Central memory CD8-positive, alpha-beta T cell (primary cell): ENCODE data around the gene USP6NL.

Experiments
- ATAC-seq: fragments of 150-1000 bp; cut with Tn5 transposase; replicated peaks from 2 replicates; pipeline ENCODE4 v1.10.0; 2022; ENCODE audit warnings: mild to moderate bottlenecking, moderate FRiP score, moderate number of reproducible peaks; ENCODE audit not compliant: poor library complexity, severe bottlenecking; ENCODE audit errors: extremely low read depth
- DNase-seq, 2 donors: peaks; one replicate each; pipeline ENCODE4 v3.0.0; 2021; ENCODE audit warnings: low spot score in 2 of 2
- H3K27ac Mint-ChIP-seq: one replicate; pipeline ENCODE4 v1.8.0; 2022; ENCODE audit warnings: low read depth, mild to moderate bottlenecking, moderate library complexity, mixed read lengths
- H3K27me3 Mint-ChIP-seq: one replicate; pipeline ENCODE4 v1.8.0; 2022; ENCODE audit warnings: mixed read lengths
- H3K36me3 Mint-ChIP-seq: one replicate; pipeline ENCODE4 v1.8.0; 2022; ENCODE audit warnings: mild to moderate bottlenecking, moderate library complexity, mixed read lengths; ENCODE audit not compliant: insufficient read depth
- H3K4me1 Mint-ChIP-seq: one replicate; pipeline ENCODE4 v1.8.0; 2022; ENCODE audit warnings: mixed read lengths
- H3K4me3 Mint-ChIP-seq: one replicate; pipeline ENCODE4 v1.8.0; 2022; ENCODE audit warnings: mild to moderate bottlenecking, moderate library complexity, mixed read lengths
- H3K9me3 Mint-ChIP-seq: one replicate; pipeline ENCODE4 v1.8.0; 2022; ENCODE audit warnings: mixed read lengths

Gene USP6NL

DNA sequence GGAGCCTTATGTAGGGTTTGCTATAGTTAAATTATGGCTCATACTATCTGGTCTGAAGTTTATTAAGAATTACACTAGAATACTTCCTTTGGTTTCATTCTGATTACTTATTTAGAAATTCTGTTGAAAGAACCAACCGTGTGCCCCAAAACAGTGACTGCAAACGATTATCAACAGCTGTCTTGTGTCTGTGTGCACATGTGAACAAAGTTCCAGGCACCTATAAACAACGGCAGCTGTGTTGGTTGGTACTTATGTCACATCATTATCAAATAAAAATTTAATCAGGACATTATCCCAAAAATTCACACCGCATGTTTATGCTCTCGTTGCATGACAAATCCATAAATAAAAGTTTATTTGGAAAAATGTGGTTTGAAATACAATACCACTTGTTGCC, 80.6 kb downstream of the USP6NL start:
- Mint-ChIP-seq H3K4me1 (peaks cover 20% of the 10 kb centered on the region), H3K4me3 (no peak overlapping the region), H3K9me3 (no peaks in the 10 kb centered on the region), H3K27me3 (peaks cover 11% of the 10 kb centered on the region), H3K27ac (no peak overlapping the region), H3K36me3 (peaks cover under 1% of the 10 kb centered on the region)
- DNase-seq, result no peak
- ATAC-seq, result no peak

- ATAC-seq (no peak), DNase-seq (no peak)
- no peaks in the 10 kb centered on the region for H3K9me3 Mint-ChIP-seq
- no peak overlapping the region for H3K4me3 Mint-ChIP-seq
- H3K27me3 Mint-ChIP-seq, result peaks cover 6% of the 10 kb centered on the region
- H3K36me3 Mint-ChIP-seq, result peaks cover 3% of the 10 kb centered on the region
- H3K4me1 Mint-ChIP-seq, result peaks cover 20% of the 10 kb centered on the region
- no peak overlapping the region for H3K27ac Mint-ChIP-seq
Observed at GRCh38 chr10:11529276-11529903, 82.1 kb downstream of the USP6NL start.

- no peaks in the 10 kb centered on the region for H3K9me3 Mint-ChIP-seq
- peak overlapping the region; percentile 1 for H3K27ac Mint-ChIP-seq
- peaks cover 17% of the 10 kb centered on the region for H3K4me1 Mint-ChIP-seq
- no peak for DNase-seq
- H3K27me3 Mint-ChIP-seq, result no peaks in the 10 kb centered on the region
- peaks cover 5% of the 10 kb centered on the region for H3K36me3 Mint-ChIP-seq
- H3K4me3 Mint-ChIP-seq, result peak overlapping the region; percentile 58
- no peak for ATAC-seq
Observed at GRCh38 chr10:11528286-11528685, 83.2 kb downstream of the USP6NL start.

GRCh38 chr10:11527691-11528255, 83.7 kb downstream of the USP6NL start:
- H3K4me1 Mint-ChIP-seq, result peaks cover 12% of the 10 kb centered on the region
- peak overlapping the region; percentile 1 for H3K27ac Mint-ChIP-seq
- no peak for ATAC-seq
- H3K27me3 Mint-ChIP-seq, result no peaks in the 10 kb centered on the region
- H3K9me3 Mint-ChIP-seq, result no peaks in the 10 kb centered on the region
- peaks cover 5% of the 10 kb centered on the region for H3K36me3 Mint-ChIP-seq
- DNase-seq, result no peak
- H3K4me3 Mint-ChIP-seq, result peak overlapping the region; percentile 58

DNA sequence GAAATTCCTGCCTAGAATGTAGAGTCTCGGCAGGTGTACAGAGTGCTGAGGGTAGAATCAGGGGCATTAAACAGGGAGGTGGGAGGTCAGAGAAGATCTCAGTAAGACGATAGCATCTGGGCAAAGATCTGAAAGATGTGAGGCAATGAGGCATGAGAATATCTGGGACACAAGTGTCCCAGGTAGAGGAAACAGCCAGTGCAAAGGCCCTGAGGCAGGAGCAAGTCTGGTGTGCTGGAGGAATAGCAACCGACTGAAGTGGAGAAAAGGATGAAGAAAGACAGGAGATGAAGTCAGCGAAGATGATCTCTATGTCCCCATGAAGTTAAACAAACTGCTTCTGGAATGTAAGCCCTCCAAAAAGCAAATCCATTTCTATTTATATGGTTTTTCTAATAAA, 84.4 kb downstream of the USP6NL start:
- H3K27ac Mint-ChIP-seq, result peak overlapping the region; percentile 1
- no peak overlapping the region for H3K4me3 Mint-ChIP-seq
- no peaks in the 10 kb centered on the region for H3K9me3 Mint-ChIP-seq
- DNase-seq, result no peak
- peaks cover 11% of the 10 kb centered on the region for H3K4me1 Mint-ChIP-seq
- ATAC-seq, result no peak
- no peaks in the 10 kb centered on the region for H3K27me3 Mint-ChIP-seq
- peaks cover 5% of the 10 kb centered on the region for H3K36me3 Mint-ChIP-seq

DNA sequence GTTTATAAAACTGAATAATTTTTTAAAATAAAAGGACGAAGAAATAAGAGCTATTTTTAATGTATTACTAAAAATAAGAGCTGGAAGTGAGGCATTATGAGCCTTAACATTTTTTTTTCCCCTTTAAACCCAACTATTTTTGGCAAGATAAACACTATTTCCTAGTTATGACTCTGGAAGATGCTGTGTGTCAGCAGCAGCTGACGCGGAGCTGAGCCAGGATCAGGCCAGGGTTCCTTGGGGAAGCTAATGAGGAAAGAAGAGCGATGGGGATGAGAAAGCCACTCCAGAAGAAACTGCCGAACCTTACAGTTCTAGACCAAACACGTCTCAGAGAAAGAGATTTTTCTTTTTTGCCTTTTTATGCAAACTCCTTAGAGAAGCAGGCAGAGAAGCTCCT, 85.9 kb downstream of the USP6NL start:
- ATAC-seq (no peak), DNase-seq (no peak)
- Mint-ChIP-seq H3K4me3 (no peak overlapping the region), H3K9me3 (no peaks in the 10 kb centered on the region), H3K36me3 (peaks cover 5% of the 10 kb centered on the region), H3K4me1 (peaks cover 11% of the 10 kb centered on the region), H3K27ac (no peak overlapping the region), H3K27me3 (no peaks in the 10 kb centered on the region)

GRCh38 chr10:11522821-11523245, 88.6 kb downstream of the USP6NL start:
- Mint-ChIP-seq H3K9me3 (no peaks in the 10 kb centered on the region), H3K4me1 (peaks cover 1% of the 10 kb centered on the region), H3K36me3 (peaks cover 7% of the 10 kb centered on the region), H3K4me3 (no peak overlapping the region), H3K27ac (no peak overlapping the region), H3K27me3 (no peaks in the 10 kb centered on the region)
- DNase-seq (no peak), ATAC-seq (no peak)

GRCh38 chr10:11521860-11522259, 89.6 kb downstream of the USP6NL start:
- no peak for ATAC-seq
- Mint-ChIP-seq H3K27me3 (no peaks in the 10 kb centered on the region), H3K9me3 (no peaks in the 10 kb centered on the region), H3K4me1 (no peaks in the 10 kb centered on the region), H3K36me3 (peaks cover 7% of the 10 kb centered on the region), H3K4me3 (no peak overlapping the region), H3K27ac (no peak overlapping the region)
- no peak for DNase-seq

DNA sequence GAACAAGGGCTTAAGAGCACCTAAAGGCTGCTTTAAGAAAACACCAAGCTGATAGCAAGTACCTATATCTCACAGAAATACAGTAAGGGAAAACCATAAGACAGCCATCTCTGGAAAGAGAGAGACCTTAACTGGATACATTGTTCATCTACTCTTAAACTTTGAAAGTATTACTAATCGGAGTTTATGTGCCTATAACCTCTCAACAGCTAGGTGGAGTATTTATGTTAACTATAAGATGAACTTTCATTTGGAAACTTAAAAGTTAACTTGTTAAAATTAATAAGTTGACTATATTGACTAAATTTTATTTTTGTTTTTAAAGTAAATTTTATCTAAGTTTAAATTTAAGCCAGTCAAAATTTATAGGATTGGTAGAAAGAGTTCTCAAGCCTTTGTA, 90.6 kb downstream of the USP6NL start:
- H3K9me3 Mint-ChIP-seq, result no peaks in the 10 kb centered on the region
- DNase-seq (no peak), ATAC-seq (no peak)
- no peak overlapping the region for H3K4me3 Mint-ChIP-seq
- no peak overlapping the region for H3K27ac Mint-ChIP-seq
- no peaks in the 10 kb centered on the region for H3K4me1 Mint-ChIP-seq
- H3K27me3 Mint-ChIP-seq, result no peaks in the 10 kb centered on the region
- peaks cover 7% of the 10 kb centered on the region for H3K36me3 Mint-ChIP-seq

DNA sequence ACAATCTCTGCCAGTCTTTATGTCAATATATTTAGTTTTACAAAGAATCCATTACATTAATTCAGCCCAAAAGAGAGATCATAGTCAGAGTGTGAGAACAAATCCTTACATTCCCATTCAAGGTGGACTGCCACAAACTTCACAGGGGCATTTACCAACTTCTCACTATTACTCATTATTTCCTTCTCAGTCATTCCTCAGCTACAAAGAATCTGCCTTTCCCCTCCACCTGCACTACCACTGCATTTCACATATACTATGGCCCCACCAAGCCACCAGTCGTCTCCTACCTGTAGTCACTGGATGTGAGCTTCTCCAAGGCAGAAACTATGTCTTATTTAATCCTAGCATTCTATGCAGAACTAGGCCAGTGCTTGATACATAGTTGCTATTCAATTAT, 94.3 kb downstream of the USP6NL start:
- H3K9me3 Mint-ChIP-seq, result no peaks in the 10 kb centered on the region
- no peak for DNase-seq
- no peak overlapping the region for H3K27ac Mint-ChIP-seq
- ATAC-seq, result no peak
- peaks cover 2% of the 10 kb centered on the region for H3K36me3 Mint-ChIP-seq
- no peak overlapping the region for H3K4me3 Mint-ChIP-seq
- no peaks in the 10 kb centered on the region for H3K4me1 Mint-ChIP-seq
- peaks cover 6% of the 10 kb centered on the region for H3K27me3 Mint-ChIP-seq

DNA sequence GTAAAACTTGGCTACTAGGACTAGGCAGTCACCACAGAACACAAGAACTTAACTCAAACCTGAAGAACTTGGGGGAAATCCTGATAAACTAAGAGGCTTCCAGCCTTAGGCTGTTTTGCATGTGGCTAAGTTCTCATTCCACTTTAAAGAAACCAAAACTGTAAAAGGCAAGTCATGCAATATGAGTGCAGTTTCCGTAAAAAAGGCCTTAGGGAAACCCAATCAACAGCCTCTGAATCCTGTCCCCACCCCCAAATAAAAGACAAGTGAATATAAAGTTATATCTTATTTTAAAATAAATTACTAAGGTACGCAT, 95.1 kb downstream of the USP6NL start:
- DNase-seq (no peak), ATAC-seq (no peak)
- peaks cover 2% of the 10 kb centered on the region for H3K36me3 Mint-ChIP-seq
- H3K4me1 Mint-ChIP-seq, result no peaks in the 10 kb centered on the region
- H3K27me3 Mint-ChIP-seq, result peaks cover 6% of the 10 kb centered on the region
- H3K4me3 Mint-ChIP-seq, result no peak overlapping the region
- no peaks in the 10 kb centered on the region for H3K9me3 Mint-ChIP-seq
- H3K27ac Mint-ChIP-seq, result no peak overlapping the region

GRCh38 chr10:11515596-11516430, 95.6 kb downstream of the USP6NL start:
- Mint-ChIP-seq H3K27ac (no peak overlapping the region), H3K27me3 (peaks cover 6% of the 10 kb centered on the region), H3K36me3 (peaks cover 2% of the 10 kb centered on the region), H3K9me3 (no peaks in the 10 kb centered on the region), H3K4me3 (no peak overlapping the region), H3K4me1 (no peaks in the 10 kb centered on the region)
- DNase-seq (peak in 1 of 2 donors; percentile 14), ATAC-seq (no peak)

DNA sequence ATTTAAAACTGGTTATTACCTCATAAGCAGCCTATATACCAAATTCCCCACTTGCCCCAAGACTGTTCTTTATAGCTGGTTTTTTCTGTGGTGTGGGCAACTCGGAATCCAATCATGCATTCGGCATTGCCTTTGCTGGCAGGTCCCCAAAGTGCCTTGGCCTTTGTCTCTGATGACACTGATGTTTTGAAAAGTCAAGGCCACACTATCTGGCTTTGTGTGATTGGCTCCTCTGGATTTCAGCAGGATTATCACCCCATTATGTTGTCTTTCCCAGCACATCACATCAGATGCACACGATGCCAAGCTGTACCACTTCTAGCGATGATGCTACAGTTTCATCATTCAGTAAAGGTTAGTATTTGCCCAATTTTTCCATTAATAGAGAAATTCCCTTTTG, 97.7 kb downstream of the USP6NL start:
- no peak for DNase-seq
- Mint-ChIP-seq H3K9me3 (no peaks in the 10 kb centered on the region), H3K27ac (no peak overlapping the region), H3K4me3 (no peak overlapping the region), H3K27me3 (peaks cover 6% of the 10 kb centered on the region), H3K36me3 (peaks cover 2% of the 10 kb centered on the region), H3K4me1 (no peaks in the 10 kb centered on the region)
- no peak for ATAC-seq
